IMR-90 (cell line): Measurements from ENCODE around the gene PILRB.

Source experiments
- CEBPB ChIP-seq: IDR thresholded peaks from 2 replicates; pipeline ENCODE4 v1.6.1; 2012; ENCODE audit warnings: low read depth, low read length, improper control_type of control experiment
- FOS ChIP-seq: fragments of 150-350 bp; IDR thresholded peaks from 2 replicates; pipeline ENCODE4 v1.6.1; 2016; ENCODE audit warnings: low read depth, low read length
- MAFK ChIP-seq: IDR thresholded peaks from 2 replicates; pipeline ENCODE4 v1.6.1; 2012; ENCODE audit warnings: low read depth, low read length, improper control_type of control experiment
- MXI1 ChIP-seq: IDR thresholded peaks from 2 replicates; pipeline ENCODE4 v1.6.1; 2012; ENCODE audit warnings: low read depth, mild to moderate bottlenecking, low read length, moderate library complexity, borderline replicate concordance
- NFE2L2 ChIP-seq: fragments of 150-350 bp; IDR thresholded peaks from 2 replicates; pipeline ENCODE4 v1.6.1; 2016; ENCODE audit warnings: low read depth, mild to moderate bottlenecking, low read length
- POLR2A ChIP-seq: IDR thresholded peaks from 2 replicates; pipeline ENCODE4 v1.6.1; 2012; ENCODE audit warnings: mild to moderate bottlenecking, low read depth, low read length
- RCOR1 ChIP-seq: IDR thresholded peaks from 2 replicates; pipeline ENCODE4 v1.6.1; 2012; ENCODE audit warnings: mild to moderate bottlenecking, low read length, improper control_type of control experiment; ENCODE audit not compliant: insufficient replicate concordance
- SMC3 ChIP-seq: fragments of 150-350 bp; IDR thresholded peaks from 2 replicates; pipeline ENCODE4 v1.6.1; 2016; ENCODE audit warnings: low read depth, mild to moderate bottlenecking, antibody characterized with exemption, low read length, moderate library complexity
- TF ChIP-seq, protein P1 (sequence below): conservative IDR thresholded peaks from 2 replicates; pipeline ENCODE4 v1.5.1; 2012; ENCODE audit warnings: mild to moderate bottlenecking, low read depth, low read length, improper control_type of control experiment
- TF ChIP-seq, protein P2 (sequence below): fragments of 150-350 bp; IDR thresholded peaks from 2 replicates; pipeline ENCODE4 v1.6.1; 2017; ENCODE audit warnings: mild to moderate bottlenecking, antibody characterized with exemption, low read length, low read depth
- TF ChIP-seq, protein P3 (sequence below): fragments of 150-350 bp; IDR thresholded peaks from 2 replicates; pipeline ENCODE4 v1.6.1; 2016; ENCODE audit warnings: low read depth, mild to moderate bottlenecking, low read length, moderate library complexity, borderline replicate concordance

DNA sequence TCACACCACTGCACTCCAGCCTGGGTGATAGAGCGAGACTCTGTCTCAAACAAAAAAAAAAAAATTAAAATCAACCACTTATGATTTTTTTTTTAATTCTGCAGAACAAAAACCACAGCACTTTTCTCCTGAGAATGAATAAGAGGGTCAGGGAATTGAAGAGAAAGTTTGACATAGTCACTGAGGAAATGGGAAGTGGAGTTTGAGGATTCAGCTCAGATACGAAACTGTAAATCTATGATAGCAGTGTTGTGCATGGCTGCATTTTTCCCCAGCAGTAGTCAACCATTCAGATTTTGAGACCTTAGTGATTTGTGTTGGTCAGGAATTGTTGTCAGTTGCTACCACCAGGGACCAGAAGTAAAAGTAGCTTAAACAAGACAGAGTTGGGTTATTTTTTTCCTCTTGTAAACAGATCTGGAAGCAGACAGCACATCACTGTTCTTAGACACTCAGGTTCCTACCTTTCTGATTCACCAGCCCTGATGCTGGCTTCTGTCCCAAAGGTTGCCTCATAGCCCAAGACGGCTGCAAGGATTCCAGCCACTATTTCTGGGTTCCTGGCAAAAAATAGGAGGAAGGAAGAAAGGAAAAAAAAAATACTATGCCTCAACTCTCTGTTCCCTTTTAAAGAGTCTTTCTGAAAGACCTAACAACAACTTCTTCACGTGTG is 35.5 kb downstream of the PILRB start:
- TF ChIP-seq, protein P1, sequence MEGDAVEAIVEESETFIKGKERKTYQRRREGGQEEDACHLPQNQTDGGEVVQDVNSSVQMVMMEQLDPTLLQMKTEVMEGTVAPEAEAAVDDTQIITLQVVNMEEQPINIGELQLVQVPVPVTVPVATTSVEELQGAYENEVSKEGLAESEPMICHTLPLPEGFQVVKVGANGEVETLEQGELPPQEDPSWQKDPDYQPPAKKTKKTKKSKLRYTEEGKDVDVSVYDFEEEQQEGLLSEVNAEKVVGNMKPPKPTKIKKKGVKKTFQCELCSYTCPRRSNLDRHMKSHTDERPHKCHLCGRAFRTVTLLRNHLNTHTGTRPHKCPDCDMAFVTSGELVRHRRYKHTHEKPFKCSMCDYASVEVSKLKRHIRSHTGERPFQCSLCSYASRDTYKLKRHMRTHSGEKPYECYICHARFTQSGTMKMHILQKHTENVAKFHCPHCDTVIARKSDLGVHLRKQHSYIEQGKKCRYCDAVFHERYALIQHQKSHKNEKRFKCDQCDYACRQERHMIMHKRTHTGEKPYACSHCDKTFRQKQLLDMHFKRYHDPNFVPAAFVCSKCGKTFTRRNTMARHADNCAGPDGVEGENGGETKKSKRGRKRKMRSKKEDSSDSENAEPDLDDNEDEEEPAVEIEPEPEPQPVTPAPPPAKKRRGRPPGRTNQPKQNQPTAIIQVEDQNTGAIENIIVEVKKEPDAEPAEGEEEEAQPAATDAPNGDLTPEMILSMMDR, result no peak
- TF ChIP-seq FOS (no peak), MAFK (no peak), NFE2L2 (no peak), SMC3 (no peak), POLR2A (no peak), RCOR1 (no peak), CEBPB (no peak), MXI1 (no peak)
- TF ChIP-seq, protein P2, sequence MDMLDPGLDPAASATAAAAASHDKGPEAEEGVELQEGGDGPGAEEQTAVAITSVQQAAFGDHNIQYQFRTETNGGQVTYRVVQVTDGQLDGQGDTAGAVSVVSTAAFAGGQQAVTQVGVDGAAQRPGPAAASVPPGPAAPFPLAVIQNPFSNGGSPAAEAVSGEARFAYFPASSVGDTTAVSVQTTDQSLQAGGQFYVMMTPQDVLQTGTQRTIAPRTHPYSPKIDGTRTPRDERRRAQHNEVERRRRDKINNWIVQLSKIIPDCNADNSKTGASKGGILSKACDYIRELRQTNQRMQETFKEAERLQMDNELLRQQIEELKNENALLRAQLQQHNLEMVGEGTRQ, result no peak
- TF ChIP-seq, protein P3, sequence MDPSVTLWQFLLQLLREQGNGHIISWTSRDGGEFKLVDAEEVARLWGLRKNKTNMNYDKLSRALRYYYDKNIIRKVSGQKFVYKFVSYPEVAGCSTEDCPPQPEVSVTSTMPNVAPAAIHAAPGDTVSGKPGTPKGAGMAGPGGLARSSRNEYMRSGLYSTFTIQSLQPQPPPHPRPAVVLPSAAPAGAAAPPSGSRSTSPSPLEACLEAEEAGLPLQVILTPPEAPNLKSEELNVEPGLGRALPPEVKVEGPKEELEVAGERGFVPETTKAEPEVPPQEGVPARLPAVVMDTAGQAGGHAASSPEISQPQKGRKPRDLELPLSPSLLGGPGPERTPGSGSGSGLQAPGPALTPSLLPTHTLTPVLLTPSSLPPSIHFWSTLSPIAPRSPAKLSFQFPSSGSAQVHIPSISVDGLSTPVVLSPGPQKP, result no peak
